Measurements from ENCODE around the gene MCHR1. TPM values are rescaled to one million over a fixed set of nuclear protein-coding genes. Genes with fewer than 3 reads are reported as not detected.

Gene MCHR1
- total and polyA plus RNA-seq, 9 of the 15 experiments (the other 6 are each of a cell fraction or from before 2014, with no cell fraction given) = 0.03 to 0.50 TPM; not detected in 7

DNA sequence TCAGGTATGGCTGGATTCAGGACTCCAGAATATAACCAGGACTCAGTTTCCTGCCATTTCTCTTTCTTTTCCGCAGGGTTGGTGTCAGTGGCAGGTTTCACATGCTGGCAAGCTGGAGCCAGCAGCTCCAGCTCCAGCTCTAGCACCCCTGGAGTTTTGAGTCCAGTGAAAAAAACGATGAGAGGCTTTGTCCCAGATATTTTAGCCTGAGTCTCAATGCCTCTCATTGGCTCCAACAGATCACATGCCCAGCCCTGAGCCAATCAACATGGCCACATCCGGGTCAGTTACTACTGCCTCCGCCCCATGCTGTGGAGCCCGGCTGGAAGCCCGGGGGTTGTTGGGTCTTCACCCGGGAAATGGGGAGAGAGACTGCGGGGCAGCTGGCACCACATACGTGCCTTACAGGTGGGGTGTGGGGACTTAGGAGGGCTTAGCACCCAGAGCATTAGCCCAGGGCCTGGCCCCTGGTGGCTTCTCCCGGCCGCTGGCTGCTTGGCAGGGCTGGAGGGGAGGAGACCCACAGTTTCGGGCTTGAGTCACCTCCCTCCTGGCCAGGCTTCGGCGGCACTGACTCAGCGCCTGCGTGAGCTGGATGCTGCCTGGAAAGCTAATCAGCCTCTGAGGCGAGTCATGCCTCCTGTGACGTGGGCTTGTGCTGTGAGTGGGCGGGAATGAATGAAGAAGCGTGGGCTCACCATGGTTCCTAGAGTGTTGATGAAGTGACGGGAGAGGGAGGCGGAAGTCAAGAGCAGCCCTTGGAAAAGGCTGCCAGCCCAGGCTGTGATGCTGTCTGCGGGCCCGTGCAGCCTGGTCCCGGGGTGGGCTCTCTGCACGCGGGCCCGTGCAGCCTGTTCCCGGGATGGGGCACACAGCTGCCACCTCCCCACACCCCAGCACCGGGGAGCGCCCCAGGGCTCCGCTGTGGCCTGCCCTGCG, 27.5 kb upstream of the MCHR1 start (continued):
- peak; percentile 51; the same call in 1 of the 2 replicates for TF ChIP-seq AFF4 (CRISPR knock-in tag; IDR thresholded peaks at IDR 0.05)
- TF ChIP-seq CCNT2 (IDR thresholded peaks at IDR 0.05; ENCODE audit: borderline replicate concordance, extremely low read depth, insufficient read length, low read depth, low read length) = peak; percentile 34
- TF ChIP-seq, protein P1, sequence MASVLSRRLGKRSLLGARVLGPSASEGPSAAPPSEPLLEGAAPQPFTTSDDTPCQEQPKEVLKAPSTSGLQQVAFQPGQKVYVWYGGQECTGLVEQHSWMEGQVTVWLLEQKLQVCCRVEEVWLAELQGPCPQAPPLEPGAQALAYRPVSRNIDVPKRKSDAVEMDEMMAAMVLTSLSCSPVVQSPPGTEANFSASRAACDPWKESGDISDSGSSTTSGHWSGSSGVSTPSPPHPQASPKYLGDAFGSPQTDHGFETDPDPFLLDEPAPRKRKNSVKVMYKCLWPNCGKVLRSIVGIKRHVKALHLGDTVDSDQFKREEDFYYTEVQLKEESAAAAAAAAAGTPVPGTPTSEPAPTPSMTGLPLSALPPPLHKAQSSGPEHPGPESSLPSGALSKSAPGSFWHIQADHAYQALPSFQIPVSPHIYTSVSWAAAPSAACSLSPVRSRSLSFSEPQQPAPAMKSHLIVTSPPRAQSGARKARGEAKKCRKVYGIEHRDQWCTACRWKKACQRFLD (CRISPR knock-in tag; IDR thresholded peaks at IDR 0.05) = no peak; the same call in 1 of the 2 replicates
- TF ChIP-seq, protein P2, sequence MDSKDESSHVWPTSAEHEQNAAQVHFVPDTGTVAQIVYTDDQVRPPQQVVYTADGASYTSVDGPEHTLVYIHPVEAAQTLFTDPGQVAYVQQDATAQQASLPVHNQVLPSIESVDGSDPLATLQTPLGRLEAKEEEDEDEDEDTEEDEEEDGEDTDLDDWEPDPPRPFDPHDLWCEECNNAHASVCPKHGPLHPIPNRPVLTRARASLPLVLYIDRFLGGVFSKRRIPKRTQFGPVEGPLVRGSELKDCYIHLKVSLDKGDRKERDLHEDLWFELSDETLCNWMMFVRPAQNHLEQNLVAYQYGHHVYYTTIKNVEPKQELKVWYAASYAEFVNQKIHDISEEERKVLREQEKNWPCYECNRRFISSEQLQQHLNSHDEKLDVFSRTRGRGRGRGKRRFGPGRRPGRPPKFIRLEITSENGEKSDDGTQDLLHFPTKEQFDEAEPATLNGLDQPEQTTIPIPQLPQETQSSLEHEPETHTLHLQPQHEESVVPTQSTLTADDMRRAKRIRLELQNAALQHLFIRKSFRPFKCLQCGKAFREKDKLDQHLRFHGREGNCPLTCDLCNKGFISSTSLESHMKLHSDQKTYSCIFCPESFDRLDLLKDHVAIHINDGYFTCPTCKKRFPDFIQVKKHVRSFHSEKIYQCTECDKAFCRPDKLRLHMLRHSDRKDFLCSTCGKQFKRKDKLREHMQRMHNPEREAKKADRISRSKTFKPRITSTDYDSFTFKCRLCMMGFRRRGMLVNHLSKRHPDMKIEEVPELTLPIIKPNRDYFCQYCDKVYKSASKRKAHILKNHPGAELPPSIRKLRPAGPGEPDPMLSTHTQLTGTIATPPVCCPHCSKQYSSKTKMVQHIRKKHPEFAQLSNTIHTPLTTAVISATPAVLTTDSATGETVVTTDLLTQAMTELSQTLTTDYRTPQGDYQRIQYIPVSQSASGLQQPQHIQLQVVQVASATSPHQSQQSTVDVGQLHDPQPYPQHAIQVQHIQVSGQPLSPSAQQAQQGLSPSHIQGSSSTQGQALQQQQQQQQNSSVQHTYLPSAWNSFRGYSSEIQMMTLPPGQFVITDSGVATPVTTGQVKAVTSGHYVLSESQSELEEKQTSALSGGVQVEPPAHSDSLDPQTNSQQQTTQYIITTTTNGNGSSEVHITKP (IDR thresholded peaks at IDR 0.05; ENCODE audit: partially characterized antibody) = peak; percentile 59
- TF ChIP-seq PBX2 (CRISPR knock-in tag; IDR thresholded peaks at IDR 0.05; ENCODE audit: low read depth) = no peak
- TF ChIP-seq PBX2 (tag; conservative IDR thresholded peaks at IDR 0.05; ENCODE audit: low read depth) = no peak
- TF ChIP-seq CBFA2T3 (IDR thresholded peaks at IDR 0.05) = peak; percentile 31; the same call in 1 of the 2 replicates
- TF ChIP-seq ZNF175 (CRISPR knock-in tag; IDR thresholded peaks at IDR 0.05; ENCODE audit: low read depth) = no peak
- 0 out of 2 replicates have a peak, but pooled peaks have one; percentile 14 for TF ChIP-seq BCOR (IDR thresholded peaks at IDR 0.05)
- TF ChIP-seq GABPA (tag; conservative IDR thresholded peaks at IDR 0.05; ENCODE audit: low read depth) = 0 out of 2 replicates have a peak, but pooled peaks have one; percentile 44
- TF ChIP-seq NRF1 (conservative IDR thresholded peaks at IDR 0.05 in 1 of 2, IDR thresholded peaks at IDR 0.05 in 1 of 2) = peak; percentile 93 to 94
- no peak for TF ChIP-seq RFX5 (IDR thresholded peaks at IDR 0.05; ENCODE audit: low read depth, low read length)

Data from K562 (cell line).